Esophagus squamous epithelium (tissue), 5 donors: Measurements from ENCODE around the gene LAP3. TPM values are rescaled to one million over a fixed set of nuclear protein-coding genes. Genes with fewer than 3 reads are reported as not detected.

ENCODE experiments used
- DNase-seq: peaks from one replicate; lab custom pipeline; 2025; lab: John Stamatoyannopoulos, UW
- H3K27ac ChIP-seq, 4 donors: fragments of 200-600 bp; sonication (generic); one replicate each; pipeline ENCODE4 v1.5.1; 2016 to 2019; ENCODE audit warnings: mild to moderate bottlenecking in 1 of 4
- H3K27me3 ChIP-seq, 4 donors: fragments of 200-600 bp; sonication (generic); 1 replicate in 3 of 4; 2 replicates in 1 of 4; pipeline versions ENCODE4 v1.5.1 to v1.6.0; 2017 to 2021; ENCODE audit warnings: antibody characterized with exemption in 1 of 4
- H3K36me3 ChIP-seq, 3 donors: fragments of 200-600 bp; sonication (generic); one replicate each; pipeline ENCODE4 v1.5.1; 2016 to 2019
- H3K4me1 ChIP-seq, 3 donors: fragments of 200-600 bp; sonication (generic); one replicate each; pipeline ENCODE4 v1.5.1; 2017 to 2019
- H3K4me3 ChIP-seq, 4 donors: fragments of 200-600 bp; sonication (generic); 1 replicate in 3 of 4; 2 replicates in 1 of 4; pipeline ENCODE4 v1.5.1; 2016 to 2019; ENCODE audit warnings: mild to moderate bottlenecking in 2 of 4, moderate library complexity in 1 of 4
- H3K9me3 ChIP-seq, 3 donors: fragments of 200-600 bp; sonication (generic); one replicate each; pipeline ENCODE4 v1.5.1; 2016 to 2019
- POLR2A ChIP-seq, 4 donors: fragments of 450-650 bp; IDR thresholded peaks; one replicate each; pipeline ENCODE4 v1.6.1; 2017; ENCODE audit warnings: antibody characterized with exemption in 4 of 4, mild to moderate bottlenecking in 4 of 4, moderate library complexity in 3 of 4
- WGBS, 2 donors: methylation state at CpG; one replicate each; pipeline ENCODE4 v1.1.5; 2018; 5-methylcytosine and 5-hydroxymethylcytosine counted together
- intact Hi-C: fragments of 100-400 bp; cut with DNase I; formaldehyde crosslinking; loops from one replicate; pipeline ENCODE4 v1.15.0; 2022
- total RNA-seq, 4 donors: library from RNA; depleted of rRNA; stranded (reverse); fragments of >200 nt; gene quantifications; one replicate each; pipeline ENCODE4 v1.1.0, GENCODE V29; 2016
- TF ChIP-seq, protein P1 (sequence below), 6 experiments: fragments of 450-650 bp in 4 of 6; fragments of 200-600 bp in 2 of 6; sonication (generic) in 2 of 6; IDR thresholded peaks; one replicate each; pipeline ENCODE4 v1.5.1; 2016 to 2019; ENCODE audit warnings: antibody characterized with exemption in 6 of 6, mild to moderate bottlenecking in 4 of 6, moderate library complexity in 4 of 6
- donor health status: DM: yes; HTN: yes; CAD: no.

The LAP3 gene
- total RNA-seq, 4 donors from 2014 or later, result 30.2 to 80.5 (median 54.6) TPM

DNA sequence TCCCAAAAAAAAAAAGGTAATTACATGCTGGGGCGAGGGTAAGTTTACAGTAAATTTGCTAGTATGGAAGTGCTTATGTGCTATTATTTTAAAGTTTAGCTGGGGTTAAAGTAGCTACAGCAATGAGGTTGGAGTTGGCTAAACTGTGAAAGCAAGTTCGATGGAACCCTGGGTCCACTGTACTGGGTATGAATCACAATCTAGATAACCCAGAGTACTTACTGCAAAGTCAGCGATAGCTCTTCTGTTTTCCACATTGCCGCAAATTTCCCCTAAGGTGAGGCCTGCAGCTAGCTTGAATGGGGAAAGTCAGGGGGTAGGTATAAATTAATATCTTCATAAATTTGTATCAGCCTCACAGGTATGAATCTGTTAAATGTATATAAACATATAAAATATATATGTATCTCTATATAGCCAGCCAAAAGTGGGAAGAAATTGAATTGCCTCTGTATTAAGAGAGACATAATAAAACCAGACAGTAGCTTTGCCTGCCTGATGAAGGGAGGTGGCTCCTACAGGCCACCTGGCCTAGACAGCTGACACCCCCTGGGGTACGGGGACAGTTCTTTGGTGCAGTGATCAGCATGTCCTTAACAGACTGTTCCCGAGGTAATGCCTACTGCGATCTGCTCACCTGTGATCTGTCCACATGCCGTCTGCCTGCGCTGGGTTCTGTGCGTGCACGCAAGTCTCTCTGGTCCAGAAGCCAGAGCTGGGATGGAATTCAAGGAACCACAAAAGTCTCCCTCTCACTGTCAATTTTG is 31.4 kb upstream of the LAP3 start:
- Histone ChIP-seq H3K4me3 (no peak overlapping the region), H3K27ac (no peak overlapping the region), H3K36me3 (no peaks in the 10 kb centered on the region), H3K27me3 (peaks cover 0 to 6% (median 0%) of the 10 kb centered on the region in 4 donors), H3K4me1 (peaks cover 0 to 5% (median 0%) of the 10 kb centered on the region in 3 donors), H3K9me3 (no peaks in the 10 kb centered on the region)
- intact Hi-C loops, result no loop called here
- TF ChIP-seq, protein P1, sequence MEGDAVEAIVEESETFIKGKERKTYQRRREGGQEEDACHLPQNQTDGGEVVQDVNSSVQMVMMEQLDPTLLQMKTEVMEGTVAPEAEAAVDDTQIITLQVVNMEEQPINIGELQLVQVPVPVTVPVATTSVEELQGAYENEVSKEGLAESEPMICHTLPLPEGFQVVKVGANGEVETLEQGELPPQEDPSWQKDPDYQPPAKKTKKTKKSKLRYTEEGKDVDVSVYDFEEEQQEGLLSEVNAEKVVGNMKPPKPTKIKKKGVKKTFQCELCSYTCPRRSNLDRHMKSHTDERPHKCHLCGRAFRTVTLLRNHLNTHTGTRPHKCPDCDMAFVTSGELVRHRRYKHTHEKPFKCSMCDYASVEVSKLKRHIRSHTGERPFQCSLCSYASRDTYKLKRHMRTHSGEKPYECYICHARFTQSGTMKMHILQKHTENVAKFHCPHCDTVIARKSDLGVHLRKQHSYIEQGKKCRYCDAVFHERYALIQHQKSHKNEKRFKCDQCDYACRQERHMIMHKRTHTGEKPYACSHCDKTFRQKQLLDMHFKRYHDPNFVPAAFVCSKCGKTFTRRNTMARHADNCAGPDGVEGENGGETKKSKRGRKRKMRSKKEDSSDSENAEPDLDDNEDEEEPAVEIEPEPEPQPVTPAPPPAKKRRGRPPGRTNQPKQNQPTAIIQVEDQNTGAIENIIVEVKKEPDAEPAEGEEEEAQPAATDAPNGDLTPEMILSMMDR (IDR thresholded peaks at IDR 0.05), result no peak
- TF ChIP-seq POLR2A (IDR thresholded peaks at IDR 0.05), result no peak
- no peak for DNase-seq
- WGBS, 2 donors, result 68 to 75% methylated on average over 7 to 11 of the region's 11 CpGs

DNA sequence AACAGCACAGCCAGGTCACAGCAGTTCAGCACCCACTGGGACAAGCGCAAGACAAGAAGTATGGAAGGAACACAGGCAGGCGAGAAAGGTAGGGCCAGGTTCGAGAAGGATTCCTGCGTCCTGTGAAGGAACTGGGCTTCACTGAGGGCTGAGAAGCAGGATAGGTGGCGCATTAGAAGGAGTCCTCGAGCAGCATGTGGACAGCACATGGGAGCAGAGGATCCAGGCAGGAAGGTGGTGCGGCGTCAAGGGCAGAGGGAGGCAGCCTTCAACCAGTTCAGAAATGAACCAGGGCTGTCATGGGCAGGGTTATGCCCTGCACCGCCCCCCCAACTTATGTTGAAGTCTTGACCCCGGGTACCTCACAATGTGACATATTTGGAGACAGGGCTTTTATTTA is 30.8 kb upstream of the LAP3 start:
- peaks cover 0 to 5% (median 0%) of the 10 kb centered on the region in 3 donors for H3K4me1 ChIP-seq
- no peak for DNase-seq
- intact Hi-C loops, result no loop called here
- WGBS, 2 donors, result 76 to 82% methylated on average over 10 of the region's 10 CpGs
- no peaks in the 10 kb centered on the region for H3K36me3 ChIP-seq
- peaks cover 0 to 6% (median 0%) of the 10 kb centered on the region in 4 donors for H3K27me3 ChIP-seq
- H3K4me3 ChIP-seq, result no peak overlapping the region
- H3K27ac ChIP-seq, result no peak overlapping the region
- H3K9me3 ChIP-seq, result no peaks in the 10 kb centered on the region
- TF ChIP-seq, protein P1 (IDR thresholded peaks at IDR 0.05), result no peak
- no peak for TF ChIP-seq POLR2A (IDR thresholded peaks at IDR 0.05)

DNA sequence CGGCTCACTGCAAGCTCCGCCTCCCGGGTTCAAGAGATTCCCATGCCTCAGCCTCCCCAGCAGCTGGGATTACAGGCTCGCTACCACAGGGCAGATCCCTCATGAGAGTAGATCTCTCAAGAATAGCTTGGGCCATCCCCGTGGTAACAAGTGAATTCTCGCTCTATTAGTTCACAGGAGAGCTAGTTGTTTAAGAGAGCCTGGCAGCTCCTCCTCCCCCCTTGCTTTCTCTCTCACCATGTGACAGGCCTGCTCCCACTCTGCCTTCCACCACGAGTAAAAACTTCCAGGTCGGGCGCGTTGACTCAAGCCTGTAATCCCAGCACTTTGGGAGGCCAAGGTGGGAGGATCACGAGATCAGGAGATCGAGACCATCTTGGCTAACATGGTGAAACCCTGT is 30.3 kb upstream of the LAP3 start:
- H3K36me3 ChIP-seq, result no peaks in the 10 kb centered on the region
- intact Hi-C loops, result no loop called here
- DNase-seq, result no peak
- TF ChIP-seq, protein P1 (IDR thresholded peaks at IDR 0.05), result no peak
- no peaks in the 10 kb centered on the region for H3K9me3 ChIP-seq
- no peak overlapping the region for H3K27ac ChIP-seq
- peaks cover 0 to 6% (median 0%) of the 10 kb centered on the region in 4 donors for H3K27me3 ChIP-seq
- 70 to 92% methylated on average over 2 to 8 of the region's 12 CpGs for WGBS, 2 donors
- H3K4me3 ChIP-seq, result no peak overlapping the region
- H3K4me1 ChIP-seq, result peaks cover 0 to 5% (median 0%) of the 10 kb centered on the region in 3 donors

DNA sequence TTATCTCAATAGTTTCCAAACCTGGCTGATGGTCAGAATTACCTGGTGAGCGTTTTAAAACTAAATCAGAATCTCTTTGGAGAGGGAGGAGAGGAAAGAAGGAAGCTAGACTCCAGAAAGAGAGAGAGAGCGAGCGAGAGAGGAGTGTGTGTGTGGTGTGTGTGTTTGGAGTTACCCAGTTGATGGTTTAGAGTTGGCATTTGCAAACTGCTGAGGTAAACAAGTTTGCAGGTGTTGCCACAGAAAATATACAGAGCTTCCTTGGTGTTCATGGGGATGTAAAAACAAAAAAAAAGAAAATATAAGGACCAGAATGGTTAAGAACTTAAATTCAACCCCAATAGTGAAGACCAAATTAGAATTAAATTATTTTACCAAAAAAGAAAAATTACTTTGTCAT is 26.4 kb upstream of the LAP3 start:
- H3K4me3 ChIP-seq, result no peak overlapping the region
- peaks cover 0 to 5% (median 0%) of the 10 kb centered on the region in 3 donors for H3K4me1 ChIP-seq
- 89 to 98% methylated on average over 3 of the region's 3 CpGs for WGBS, 2 donors
- no peak for TF ChIP-seq POLR2A (IDR thresholded peaks at IDR 0.05)
- TF ChIP-seq, protein P1 (IDR thresholded peaks at IDR 0.05), result no peak
- intact Hi-C loops, result loop anchor here (5.0 kb wide), 1 partner anchor 87 kb away; no protein-coding TSS in a partner anchor
- H3K27me3 ChIP-seq, result peaks cover 0 to 17% (median 0%) of the 10 kb centered on the region in 4 donors
- no peak for DNase-seq
- H3K36me3 ChIP-seq, result no peaks in the 10 kb centered on the region
- H3K9me3 ChIP-seq, result no peaks in the 10 kb centered on the region
- H3K27ac ChIP-seq, result no peak overlapping the region

DNA sequence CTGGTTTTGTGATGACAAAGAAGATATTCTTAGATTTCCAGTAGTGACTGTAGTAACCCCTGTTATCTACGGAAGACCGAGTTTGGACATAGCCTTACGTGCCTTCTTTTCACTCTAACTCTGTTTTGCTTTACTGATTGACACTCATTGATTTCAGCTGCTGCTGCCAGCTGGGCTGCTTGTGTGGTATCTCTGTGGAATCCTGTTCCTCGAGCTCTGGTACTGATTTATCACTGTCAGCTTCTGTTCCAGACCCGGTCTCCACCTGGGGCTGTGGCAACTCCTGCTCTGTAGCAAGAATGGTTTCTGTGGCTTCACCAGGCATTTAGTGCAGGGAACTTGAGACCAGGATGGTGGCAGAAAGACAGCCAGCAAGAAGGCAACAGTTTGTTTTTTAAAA is 24.6 kb upstream of the LAP3 start:
- Histone ChIP-seq H3K4me3 (no peak overlapping the region), H3K27me3 (peaks cover 0 to 19% (median 0%) of the 10 kb centered on the region in 4 donors), H3K9me3 (no peaks in the 10 kb centered on the region), H3K36me3 (no peaks in the 10 kb centered on the region), H3K4me1 (peaks cover 0 to 5% (median 0%) of the 10 kb centered on the region in 3 donors), H3K27ac (no peak overlapping the region)
- TF ChIP-seq, protein P1 (IDR thresholded peaks at IDR 0.05), result no peak
- no peak for TF ChIP-seq POLR2A (IDR thresholded peaks at IDR 0.05)
- no peak for DNase-seq
- WGBS, 2 donors, result 17 to 41% methylated on average over 5 of the region's 5 CpGs
- intact Hi-C loops, result loop anchor here (5.0 kb wide), 1 partner anchor 85 kb away; no protein-coding TSS in a partner anchor
